ENCODE measurements around the gene SDHA.

DNA sequence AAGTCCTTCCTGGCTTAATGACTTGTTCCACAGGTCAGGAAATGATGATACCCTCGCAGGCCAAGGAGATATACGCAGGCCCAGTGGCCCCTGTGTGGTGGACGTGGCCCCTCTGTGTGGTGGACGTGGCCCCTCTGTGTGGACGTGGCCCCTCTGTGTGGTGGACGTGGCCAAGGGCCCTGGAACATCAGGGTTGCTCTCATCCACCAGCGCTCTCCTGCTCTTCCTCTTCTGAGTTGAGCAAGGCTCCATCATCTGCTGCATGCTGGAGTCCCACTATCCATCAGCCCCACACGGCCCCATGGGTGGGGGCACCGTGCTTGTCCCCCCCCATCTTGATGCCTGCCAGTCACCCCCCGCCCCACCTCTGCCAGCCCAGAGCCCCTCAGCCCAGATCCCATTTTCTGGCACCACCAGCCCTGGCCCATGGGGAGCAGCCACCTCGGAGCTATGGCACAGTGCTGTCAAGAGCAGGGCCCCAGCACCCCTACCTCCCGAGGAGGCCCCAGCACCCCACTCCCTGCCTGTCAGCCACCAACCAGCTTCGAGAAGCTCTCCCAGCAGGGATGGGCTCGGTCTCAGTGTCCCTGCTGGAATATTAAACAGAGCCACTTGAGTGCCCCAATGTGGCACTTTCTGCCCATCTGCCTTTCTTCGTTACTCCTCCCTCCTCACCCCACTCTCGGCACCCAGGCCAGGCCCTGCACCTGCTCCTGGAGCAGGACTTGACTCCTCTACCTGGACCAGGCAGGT lies 18.7 kb upstream of the SDHA start:
- TF ChIP-seq, protein P1, sequence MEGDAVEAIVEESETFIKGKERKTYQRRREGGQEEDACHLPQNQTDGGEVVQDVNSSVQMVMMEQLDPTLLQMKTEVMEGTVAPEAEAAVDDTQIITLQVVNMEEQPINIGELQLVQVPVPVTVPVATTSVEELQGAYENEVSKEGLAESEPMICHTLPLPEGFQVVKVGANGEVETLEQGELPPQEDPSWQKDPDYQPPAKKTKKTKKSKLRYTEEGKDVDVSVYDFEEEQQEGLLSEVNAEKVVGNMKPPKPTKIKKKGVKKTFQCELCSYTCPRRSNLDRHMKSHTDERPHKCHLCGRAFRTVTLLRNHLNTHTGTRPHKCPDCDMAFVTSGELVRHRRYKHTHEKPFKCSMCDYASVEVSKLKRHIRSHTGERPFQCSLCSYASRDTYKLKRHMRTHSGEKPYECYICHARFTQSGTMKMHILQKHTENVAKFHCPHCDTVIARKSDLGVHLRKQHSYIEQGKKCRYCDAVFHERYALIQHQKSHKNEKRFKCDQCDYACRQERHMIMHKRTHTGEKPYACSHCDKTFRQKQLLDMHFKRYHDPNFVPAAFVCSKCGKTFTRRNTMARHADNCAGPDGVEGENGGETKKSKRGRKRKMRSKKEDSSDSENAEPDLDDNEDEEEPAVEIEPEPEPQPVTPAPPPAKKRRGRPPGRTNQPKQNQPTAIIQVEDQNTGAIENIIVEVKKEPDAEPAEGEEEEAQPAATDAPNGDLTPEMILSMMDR (IDR thresholded peaks at IDR 0.05 in 2 of 3, conservative IDR thresholded peaks at IDR 0.05 in 1 of 3; ENCODE audit: borderline replicate concordance in 1 of 3, insufficient read depth in 1 of 3, low read depth in 2 of 3, low read length in 2 of 3) = no peak
- no peak for TF ChIP-seq POLR2AphosphoS5 (IDR thresholded peaks at IDR 0.05; ENCODE audit: low read depth, low read length)
- TF ChIP-seq POLR2A (IDR thresholded peaks at IDR 0.05; ENCODE audit: borderline replicate concordance, extremely low read depth, insufficient read depth, insufficient read length) = no peak
- TF ChIP-seq SP1 (IDR thresholded peaks at IDR 0.05; ENCODE audit: low read depth) = no peak
- TF ChIP-seq ZFX (IDR thresholded peaks at IDR 0.05) = no peak
- TF ChIP-seq YY1 (IDR thresholded peaks at IDR 0.05; ENCODE audit: extremely low read depth, insufficient replicate concordance, low read depth, low read length) = no peak
- no peak for TF ChIP-seq EZH2phosphoT487 (IDR thresholded peaks at IDR 0.05; ENCODE audit: borderline replicate concordance)
- TF ChIP-seq, protein P2, sequence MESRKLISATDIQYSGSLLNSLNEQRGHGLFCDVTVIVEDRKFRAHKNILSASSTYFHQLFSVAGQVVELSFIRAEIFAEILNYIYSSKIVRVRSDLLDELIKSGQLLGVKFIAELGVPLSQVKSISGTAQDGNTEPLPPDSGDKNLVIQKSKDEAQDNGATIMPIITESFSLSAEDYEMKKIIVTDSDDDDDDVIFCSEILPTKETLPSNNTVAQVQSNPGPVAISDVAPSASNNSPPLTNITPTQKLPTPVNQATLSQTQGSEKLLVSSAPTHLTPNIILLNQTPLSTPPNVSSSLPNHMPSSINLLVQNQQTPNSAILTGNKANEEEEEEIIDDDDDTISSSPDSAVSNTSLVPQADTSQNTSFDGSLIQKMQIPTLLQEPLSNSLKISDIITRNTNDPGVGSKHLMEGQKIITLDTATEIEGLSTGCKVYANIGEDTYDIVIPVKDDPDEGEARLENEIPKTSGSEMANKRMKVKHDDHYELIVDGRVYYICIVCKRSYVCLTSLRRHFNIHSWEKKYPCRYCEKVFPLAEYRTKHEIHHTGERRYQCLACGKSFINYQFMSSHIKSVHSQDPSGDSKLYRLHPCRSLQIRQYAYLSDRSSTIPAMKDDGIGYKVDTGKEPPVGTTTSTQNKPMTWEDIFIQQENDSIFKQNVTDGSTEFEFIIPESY (IDR thresholded peaks at IDR 0.05; ENCODE audit: extremely low read depth, insufficient replicate concordance, low read length) = no peak
- TF ChIP-seq EZH2 (IDR thresholded peaks at IDR 0.05) = no peak

Measured in HCT116 (cell line).